22Rv1 (cell line): ENCODE results near the gene BCL10.

Experiments
- CTCF ChIP-seq: fragments of 450-650 bp; IDR thresholded peaks from 2 replicates; pipeline ENCODE4 v1.5.1; 2017; ENCODE audit warnings: mild to moderate bottlenecking
- ZFX ChIP-seq: fragments of 450-650 bp; IDR thresholded peaks from 2 replicates; pipeline ENCODE4 v1.6.1; 2017; ENCODE audit warnings: antibody characterized with exemption, borderline replicate concordance

GRCh38 chr1:85297855-85298629 is 21.6 kb upstream of the BCL10 start:
- no peak for TF ChIP-seq CTCF
- no peak for TF ChIP-seq ZFX
